DOHH2 (cell line): Measurements from ENCODE around the gene HLA-DRB1.

Experiments used
- H3F3A ChIP-seq: fragments of 200-600 bp; sonication (generic), shearing (Covaris generic); 2 replicates; pipeline ENCODE4 v1.6.0; 2016; ENCODE audit warnings: antibody characterized with exemption, mild to moderate bottlenecking; ENCODE audit not compliant: control insufficient read depth, insufficient read depth
- H3K27ac ChIP-seq: fragments of 200-600 bp; sonication (generic); 2 replicates; pipeline ENCODE4 v1.5.1; 2014; ENCODE audit warnings: low read depth, mild to moderate bottlenecking, low read length, moderate library complexity
- H3K27me3 ChIP-seq: fragments of 200-600 bp; sonication (generic); 2 replicates; pipeline ENCODE4 v1.6.1; 2014; ENCODE audit warnings: mild to moderate bottlenecking, low read length, mixed read lengths; ENCODE audit not compliant: control insufficient read depth
- H3K36me3 ChIP-seq: fragments of 200-600 bp; sonication (generic); 2 replicates; pipeline ENCODE4 v1.6.1; 2014; ENCODE audit warnings: mild to moderate bottlenecking, low read length, moderate library complexity, mixed read lengths; ENCODE audit not compliant: control insufficient read depth
- H3K4me1 ChIP-seq: fragments of 200-600 bp; sonication (generic); 2 replicates; pipeline ENCODE4 v1.6.1; 2014; ENCODE audit warnings: mild to moderate bottlenecking, low read length, mixed read lengths; ENCODE audit not compliant: control insufficient read depth
- H3K4me2 ChIP-seq: fragments of 200-600 bp; sonication (generic); 2 replicates; pipeline ENCODE4 v1.6.0; 2014; ENCODE audit warnings: mild to moderate bottlenecking, low read length, moderate library complexity
- H3K4me3 ChIP-seq: fragments of 200-600 bp; sonication (generic); 2 replicates; pipeline ENCODE4 v1.5.1; 2014; ENCODE audit warnings: mild to moderate bottlenecking, low read length, mixed read lengths
- H3K79me2 ChIP-seq: fragments of 200-600 bp; sonication (generic); 2 replicates; pipeline ENCODE4 v1.6.1; 2014; ENCODE audit warnings: mild to moderate bottlenecking, low read length, mixed read lengths; ENCODE audit not compliant: control insufficient read depth
- H3K9me2 ChIP-seq: fragments of 200-600 bp; sonication (generic); replicated peaks from 2 replicates; pipeline ENCODE4 v1.6.1; 2014; ENCODE audit warnings: mild to moderate bottlenecking, low read length, mixed read lengths; ENCODE audit not compliant: control insufficient read depth
- H3K9me3 ChIP-seq: fragments of 200-600 bp; sonication (generic); 2 replicates; pipeline ENCODE4 v1.6.1; 2014; ENCODE audit warnings: antibody characterized with exemption, low read length, mixed read lengths; ENCODE audit not compliant: control insufficient read depth, insufficient read depth
- H4K20me1 ChIP-seq: fragments of 200-600 bp; sonication (generic); 2 replicates; pipeline ENCODE4 v1.6.0; 2014; ENCODE audit warnings: low read depth, mild to moderate bottlenecking, antibody characterized with exemption, low read length, moderate library complexity; ENCODE audit not compliant: control insufficient read depth, insufficient read depth
- CTCF ChIP-seq: fragments of 200-600 bp; sonication (generic); IDR thresholded peaks from one replicate; pipeline ENCODE4 v1.5.1; 2014; ENCODE audit warnings: antibody characterized with exemption, mild to moderate bottlenecking, low read depth, low read length; ENCODE audit not compliant: poor library complexity, severe bottlenecking
- EZH2phosphoT487 ChIP-seq: fragments of 200-600 bp; sonication (generic); IDR thresholded peaks from 2 replicates; pipeline ENCODE4 v1.6.1; 2017; ENCODE audit warnings: borderline replicate concordance, mild to moderate bottlenecking, antibody characterized with exemption, low read length, moderate library complexity, mixed read lengths

HLA-DRB1 gene

GRCh38 chr6:32583527-32583898 is 6.1 kb downstream of the HLA-DRB1 start:
- H3K79me2 ChIP-seq, result peaks cover 47% of the 10 kb centered on the region
- peaks cover 56% of the 10 kb centered on the region for H3K4me1 ChIP-seq
- H3K27ac ChIP-seq, result no peak overlapping the region
- H3K9me3 ChIP-seq, result no peaks in the 10 kb centered on the region
- H3K4me3 ChIP-seq, result peak overlapping the region; percentile 76
- no peaks in the 10 kb centered on the region for H3K9me2 ChIP-seq
- H3F3A ChIP-seq, result 0 out of 2 replicates have a peak, but pooled peaks cover 3% of the 10 kb centered on the region
- no peak for TF ChIP-seq CTCF
- TF ChIP-seq EZH2phosphoT487, result no peak
- H3K4me2 ChIP-seq, result peak overlapping the region; percentile 74
- peaks cover 54% of the 10 kb centered on the region for H3K36me3 ChIP-seq
- H4K20me1 ChIP-seq, result no peaks in the 10 kb centered on the region
- H3K27me3 ChIP-seq, result no peaks in the 10 kb centered on the region

- Histone ChIP-seq H3K4me3 (no peak overlapping the region), H3K36me3 (peaks cover 61% of the 10 kb centered on the region), H3K27me3 (no peaks in the 10 kb centered on the region), H3F3A (0 out of 2 replicates have a peak, but pooled peaks cover 3% of the 10 kb centered on the region), H3K4me1 (peaks cover 38% of the 10 kb centered on the region), H3K79me2 (peaks cover 29% of the 10 kb centered on the region), H4K20me1 (no peaks in the 10 kb centered on the region), H3K9me3 (no peaks in the 10 kb centered on the region), H3K27ac (no peak overlapping the region), H3K4me2 (no peak overlapping the region), H3K9me2 (no peaks in the 10 kb centered on the region)
- no peak for TF ChIP-seq EZH2phosphoT487
- TF ChIP-seq CTCF, result no peak
Observed at GRCh38 chr6:32581315-32582095, 8.1 kb downstream of the HLA-DRB1 start.

- no peaks in the 10 kb centered on the region for H3K9me2 ChIP-seq
- peaks cover 5% of the 10 kb centered on the region; the same call in 1 of the 2 replicates for H3F3A ChIP-seq
- H3K4me2 ChIP-seq, result no peak overlapping the region
- TF ChIP-seq EZH2phosphoT487 (no peak), CTCF (no peak)
- H3K79me2 ChIP-seq, result peaks cover 21% of the 10 kb centered on the region
- no peaks in the 10 kb centered on the region for H3K27me3 ChIP-seq
- H3K4me1 ChIP-seq, result peaks cover 29% of the 10 kb centered on the region
- H3K4me3 ChIP-seq, result no peak overlapping the region
- H4K20me1 ChIP-seq, result no peaks in the 10 kb centered on the region
- H3K9me3 ChIP-seq, result no peaks in the 10 kb centered on the region
- no peak overlapping the region for H3K27ac ChIP-seq
- peaks cover 60% of the 10 kb centered on the region for H3K36me3 ChIP-seq
Observed at GRCh38 chr6:32580593-32580992, 9.1 kb downstream of the HLA-DRB1 start.
